Immature natural killer cell (primary cell): ENCODE data around the gene MAGEB1. TPM values are rescaled to one million over a fixed set of nuclear protein-coding genes. Genes with fewer than 3 reads are reported as not detected.
A peak's percentile ranks its signal among the peaks of the same experiment; 100 is the strongest.

Source experiments
- DNase-seq, 3 donors: peaks; one replicate each; pipeline ENCODE4 v3.0.0; 2022; ENCODE audit warnings: mixed read lengths in 1 of 3
- H3K27ac Mint-ChIP-seq, 6 donors: one replicate each; pipeline ENCODE4 v1.8.0; 2020; ENCODE audit warnings: mixed read lengths in 6 of 6, mild to moderate bottlenecking in 5 of 6, inconsistent platforms in 4 of 6, moderate library complexity in 3 of 6
- H3K27me3 Mint-ChIP-seq, 3 donors: one replicate each; pipeline ENCODE4 v1.8.0; 2020 to 2021; ENCODE audit warnings: low read depth in 3 of 3, mild to moderate bottlenecking in 3 of 3, mixed read lengths in 3 of 3, moderate library complexity in 3 of 3, inconsistent platforms in 1 of 3
- H3K36me3 Mint-ChIP-seq, 3 donors: one replicate each; pipeline ENCODE4 v1.8.0; 2020; ENCODE audit warnings: mixed read lengths in 3 of 3, inconsistent platforms in 2 of 3, mild to moderate bottlenecking in 2 of 3
- H3K4me1 Mint-ChIP-seq, 2 donors: one replicate each; pipeline ENCODE4 v1.8.0; 2020; ENCODE audit warnings: inconsistent platforms in 2 of 2, mild to moderate bottlenecking in 2 of 2, mixed read lengths in 2 of 2, moderate library complexity in 1 of 2
- H3K4me3 Mint-ChIP-seq, 5 donors: one replicate each; pipeline ENCODE4 v1.8.0; 2020; ENCODE audit warnings: mild to moderate bottlenecking in 5 of 5, mixed read lengths in 5 of 5, inconsistent platforms in 3 of 5, moderate library complexity in 3 of 5
- H3K9me3 Mint-ChIP-seq, 6 donors: one replicate each; pipeline ENCODE4 v1.8.0; 2020; ENCODE audit warnings: mild to moderate bottlenecking in 6 of 6, mixed read lengths in 6 of 6, inconsistent platforms in 4 of 6, moderate library complexity in 3 of 6
- polyA plus RNA-seq, 3 donors: library from polyadenylated mRNA; unstranded; fragments of 300-500 nt; fragmentation: Illumina TruSeq; gene quantifications; one replicate each; pipeline ENCODE4 v1.2.3, GENCODE V29; 2021

Gene MAGEB1
- polyA plus RNA-seq: not detected

GRCh38 chrX:30246769-30247489 is at the start of gene MAGEB1:
MAGEB1 (plus strand) TSS chrX:30247146; CDS start chrX:30250494, 3,348 bp downstream.
- no peak for DNase-seq
- no peak within 1 kb of the TSS for H3K27ac Mint-ChIP-seq
- no peak within 1 kb of the TSS for H3K4me3 Mint-ChIP-seq
- H3K36me3 Mint-ChIP-seq: no peaks in the 10 kb centered on the region
- H3K4me1 Mint-ChIP-seq: no peaks in the 10 kb centered on the region
- H3K27me3 Mint-ChIP-seq: peaks cover 2 to 8% (median 2%) of the 10 kb centered on the region in 3 donors
- peaks cover 0 to 6% (median 0%) of the 10 kb centered on the region in 6 donors for H3K9me3 Mint-ChIP-seq

GRCh38 chrX:30212172-30212571 is 34.8 kb upstream of the MAGEB1 start:
- peaks cover 0 to 3% (median 0%) of the 10 kb centered on the region in 6 donors for H3K9me3 Mint-ChIP-seq
- DNase-seq: no peak
- H3K4me1 Mint-ChIP-seq: no peaks in the 10 kb centered on the region
- no peaks in the 10 kb centered on the region for H3K36me3 Mint-ChIP-seq
- H3K4me3 Mint-ChIP-seq: no peak overlapping the region
- H3K27me3 Mint-ChIP-seq: no peaks in the 10 kb centered on the region
- no peak overlapping the region for H3K27ac Mint-ChIP-seq

- Mint-ChIP-seq H3K36me3 (no peaks in the 10 kb centered on the region), H3K27ac (no peak within 1 kb of the TSS), H3K27me3 (no peaks in the 10 kb centered on the region), H3K4me3 (peak within 1 kb of the TSS in 1 of 5 donors; percentile 18), H3K9me3 (peaks cover 0 to 3% (median 0%) of the 10 kb centered on the region in 6 donors), H3K4me1 (no peaks in the 10 kb centered on the region)
- peak in 1 of 3 donors; percentile 1 for DNase-seq
These were observed 31.5 kb upstream of the MAGEB1 start, which contains the start of gene MAGEB2 for GRCh38 chrX:30215357-30215843. MAGEB2 (plus strand) TSS chrX:30215563; CDS start chrX:30218581, 3,018 bp downstream.

GRCh38 chrX:30217465-30217864 is 29.5 kb upstream of the MAGEB1 start:
- Mint-ChIP-seq H3K27ac (no peak overlapping the region), H3K4me1 (no peaks in the 10 kb centered on the region), H3K4me3 (no peak overlapping the region), H3K9me3 (peaks cover 0 to 3% (median 0%) of the 10 kb centered on the region in 6 donors), H3K36me3 (no peaks in the 10 kb centered on the region), H3K27me3 (no peaks in the 10 kb centered on the region)
- no peak for DNase-seq

- Mint-ChIP-seq H3K36me3 (no peaks in the 10 kb centered on the region), H3K27me3 (no peaks in the 10 kb centered on the region), H3K27ac (no peak overlapping the region), H3K4me1 (no peaks in the 10 kb centered on the region), H3K4me3 (no peak overlapping the region), H3K9me3 (peaks cover 0 to 3% (median 0%) of the 10 kb centered on the region in 6 donors)
- DNase-seq: no peak
These were observed 27.6 kb upstream of the MAGEB1 start for GRCh38 chrX:30219372-30219771.

GRCh38 chrX:30220661-30221060 is 26.3 kb upstream of the MAGEB1 start:
- Mint-ChIP-seq H3K4me3 (no peak overlapping the region), H3K9me3 (peaks cover 0 to 5% (median 0%) of the 10 kb centered on the region in 6 donors), H3K27ac (no peak overlapping the region), H3K4me1 (no peaks in the 10 kb centered on the region), H3K27me3 (peaks cover 0 to 5% (median 0%) of the 10 kb centered on the region in 3 donors), H3K36me3 (no peaks in the 10 kb centered on the region)
- no peak for DNase-seq

GRCh38 chrX:30224536-30224935 is 22.4 kb upstream of the MAGEB1 start:
- H3K27ac Mint-ChIP-seq: no peak overlapping the region

GRCh38 chrX:30228526-30228925 is 18.4 kb upstream of the MAGEB1 start:
- Mint-ChIP-seq H3K27me3 (peaks cover 0 to 5% (median 4%) of the 10 kb centered on the region in 3 donors), H3K4me3 (no peak overlapping the region), H3K27ac (no peak overlapping the region)

More at GRCh38 chrX:30224536-30224935, 22.4 kb upstream of the MAGEB1 start:
- Mint-ChIP-seq H3K27me3 (peaks cover 0 to 5% (median 4%) of the 10 kb centered on the region in 3 donors), H3K9me3 (peaks cover 0 to 7% (median 0%) of the 10 kb centered on the region in 6 donors), H3K36me3 (no peaks in the 10 kb centered on the region), H3K4me1 (no peaks in the 10 kb centered on the region), H3K4me3 (no peak overlapping the region)
- DNase-seq: no peak

GRCh38 chrX:30230395-30230794 is 16.6 kb upstream of the MAGEB1 start, which contains the start of gene MAGEB3:
MAGEB3 (plus strand) TSS chrX:30230657; CDS start chrX:30235925, 5,268 bp downstream.
- Mint-ChIP-seq H3K9me3 (peaks cover 0 to 2% (median 0%) of the 10 kb centered on the region in 6 donors), H3K4me1 (no peaks in the 10 kb centered on the region), H3K36me3 (no peaks in the 10 kb centered on the region), H3K4me3 (no peak within 1 kb of the TSS), H3K27me3 (peaks cover 0 to 4% (median 0%) of the 10 kb centered on the region in 3 donors), H3K27ac (no peak within 1 kb of the TSS)
- DNase-seq: no peak

More at GRCh38 chrX:30228526-30228925, 18.4 kb upstream of the MAGEB1 start:
- no peaks in the 10 kb centered on the region for H3K36me3 Mint-ChIP-seq
- DNase-seq: no peak
- H3K9me3 Mint-ChIP-seq: peaks cover 0 to 7% (median 0%) of the 10 kb centered on the region in 6 donors
- H3K4me1 Mint-ChIP-seq: no peaks in the 10 kb centered on the region

- H3K27ac Mint-ChIP-seq: no peak within 1 kb of the TSS
- no peaks in the 10 kb centered on the region for H3K4me1 Mint-ChIP-seq
These were observed 5.1 kb upstream of the MAGEB1 start, which contains the start of gene MAGEB4 for GRCh38 chrX:30241724-30242415. MAGEB4 (plus strand) TSS chrX:30242000; CDS start chrX:30242136, 136 bp downstream.

GRCh38 chrX:30248854-30249253 is 1.9 kb downstream of the MAGEB1 start:
- Mint-ChIP-seq H3K4me3 (no peak overlapping the region), H3K9me3 (peaks cover 0 to 6% (median 0%) of the 10 kb centered on the region in 6 donors), H3K27ac (no peak overlapping the region), H3K36me3 (no peaks in the 10 kb centered on the region), H3K27me3 (peaks cover 2 to 4% (median 4%) of the 10 kb centered on the region in 3 donors), H3K4me1 (no peaks in the 10 kb centered on the region)
- no peak for DNase-seq

More at GRCh38 chrX:30241724-30242415, 5.1 kb upstream of the MAGEB1 start, which contains the start of gene MAGEB4:
- no peak for DNase-seq
- no peak within 1 kb of the TSS for H3K4me3 Mint-ChIP-seq
- peaks cover 0 to 6% (median 0%) of the 10 kb centered on the region in 6 donors for H3K9me3 Mint-ChIP-seq
- no peaks in the 10 kb centered on the region for H3K36me3 Mint-ChIP-seq
- peaks cover 2 to 6% (median 2%) of the 10 kb centered on the region in 3 donors for H3K27me3 Mint-ChIP-seq

- Mint-ChIP-seq H3K27me3 (peaks cover 1 to 4% (median 4%) of the 10 kb centered on the region in 3 donors), H3K4me3 (no peak overlapping the region), H3K36me3 (no peaks in the 10 kb centered on the region), H3K27ac (no peak overlapping the region), H3K4me1 (no peaks in the 10 kb centered on the region), H3K9me3 (peaks cover 2 to 11% (median 4%) of the 10 kb centered on the region in 6 donors)
- DNase-seq: no peak
These were observed 6.3 kb downstream of the MAGEB1 start for GRCh38 chrX:30253257-30253656.

- Mint-ChIP-seq H3K4me3 (no peak overlapping the region), H3K9me3 (peaks cover 2 to 5% (median 4%) of the 10 kb centered on the region in 6 donors), H3K36me3 (no peaks in the 10 kb centered on the region), H3K4me1 (no peaks in the 10 kb centered on the region), H3K27ac (no peak overlapping the region), H3K27me3 (peaks cover 0 to 1% (median 0%) of the 10 kb centered on the region in 3 donors)
- DNase-seq: no peak
These were observed 13.0 kb downstream of the MAGEB1 start for GRCh38 chrX:30259927-30260326.
